ENCODE results near the gene NBPF8.
"Not testable (repeated sequence)": the region's sequence is repeated elsewhere in the genome, so short reads cannot be mapped to it uniquely, and the experiment has no call there.

DNA sequence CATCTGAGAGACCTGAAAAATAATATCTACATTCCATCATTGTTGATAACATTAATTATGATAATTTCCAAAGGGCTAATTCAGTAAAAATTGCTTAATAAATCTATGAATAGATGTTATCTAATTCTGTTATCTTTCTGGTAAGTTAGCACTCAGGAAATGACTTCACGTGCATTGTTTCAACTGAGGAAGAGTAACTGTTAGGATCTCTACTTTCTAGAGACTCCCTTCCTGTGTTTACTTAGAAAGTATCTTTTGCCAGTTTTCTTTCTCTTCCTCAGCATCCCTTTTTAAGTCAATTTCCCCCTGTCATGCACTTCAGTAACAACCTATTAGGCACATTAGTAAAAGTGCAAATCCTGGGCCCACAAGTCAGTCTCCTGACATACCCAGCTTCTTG is 9.5 kb upstream of the NBPF8 start:
- TF ChIP-seq, protein P1, sequence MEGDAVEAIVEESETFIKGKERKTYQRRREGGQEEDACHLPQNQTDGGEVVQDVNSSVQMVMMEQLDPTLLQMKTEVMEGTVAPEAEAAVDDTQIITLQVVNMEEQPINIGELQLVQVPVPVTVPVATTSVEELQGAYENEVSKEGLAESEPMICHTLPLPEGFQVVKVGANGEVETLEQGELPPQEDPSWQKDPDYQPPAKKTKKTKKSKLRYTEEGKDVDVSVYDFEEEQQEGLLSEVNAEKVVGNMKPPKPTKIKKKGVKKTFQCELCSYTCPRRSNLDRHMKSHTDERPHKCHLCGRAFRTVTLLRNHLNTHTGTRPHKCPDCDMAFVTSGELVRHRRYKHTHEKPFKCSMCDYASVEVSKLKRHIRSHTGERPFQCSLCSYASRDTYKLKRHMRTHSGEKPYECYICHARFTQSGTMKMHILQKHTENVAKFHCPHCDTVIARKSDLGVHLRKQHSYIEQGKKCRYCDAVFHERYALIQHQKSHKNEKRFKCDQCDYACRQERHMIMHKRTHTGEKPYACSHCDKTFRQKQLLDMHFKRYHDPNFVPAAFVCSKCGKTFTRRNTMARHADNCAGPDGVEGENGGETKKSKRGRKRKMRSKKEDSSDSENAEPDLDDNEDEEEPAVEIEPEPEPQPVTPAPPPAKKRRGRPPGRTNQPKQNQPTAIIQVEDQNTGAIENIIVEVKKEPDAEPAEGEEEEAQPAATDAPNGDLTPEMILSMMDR (IDR thresholded peaks at IDR 0.05): not testable (repeated sequence)
- not testable (repeated sequence) for TF ChIP-seq POLR2A, POLR2AphosphoS5 (IDR thresholded peaks at IDR 0.05)
